ENCODE measurements around the gene ROBO1. TPM values are rescaled to one million over a fixed set of nuclear protein-coding genes. Genes with fewer than 3 reads are reported as not detected.

ROBO1 gene
- total RNA-seq, 1 donor from 2014 or later, result 250 TPM

GRCh38 chr3:79255292-79255691, 512.5 kb downstream of the ROBO1 start:
- Mint-ChIP-seq H3K4me1 (ENCODE audit: unreplicated experiment) (no peaks in the 10 kb centered on the region), H3K27me3 (ENCODE audit: unreplicated experiment) (no peaks in the 10 kb centered on the region), H3K4me3 (ENCODE audit: unreplicated experiment) (no peak overlapping the region), H3K9me3 (ENCODE audit: unreplicated experiment) (no peaks in the 10 kb centered on the region), H3K36me3 (ENCODE audit: low read depth, unreplicated experiment) (no peaks in the 10 kb centered on the region), H3K27ac (ENCODE audit: unreplicated experiment) (no peak overlapping the region)
- DNase-seq (ENCODE audit: low spot score), result no peak
- TF ChIP-seq CTCF (IDR thresholded peaks at IDR 0.05; ENCODE audit: unreplicated experiment), result no peak

- Mint-ChIP-seq H3K4me1 (ENCODE audit: unreplicated experiment) (no peaks in the 10 kb centered on the region), H3K4me3 (ENCODE audit: unreplicated experiment) (no peak overlapping the region), H3K27me3 (ENCODE audit: unreplicated experiment) (no peaks in the 10 kb centered on the region), H3K27ac (ENCODE audit: unreplicated experiment) (no peak overlapping the region), H3K36me3 (ENCODE audit: low read depth, unreplicated experiment) (no peaks in the 10 kb centered on the region), H3K9me3 (ENCODE audit: unreplicated experiment) (no peaks in the 10 kb centered on the region)
- no peak for TF ChIP-seq CTCF (IDR thresholded peaks at IDR 0.05; ENCODE audit: unreplicated experiment)
- no peak for DNase-seq (ENCODE audit: low spot score)
Measured at GRCh38 chr3:79253704-79254103, 514.1 kb downstream of the ROBO1 start.

DNA sequence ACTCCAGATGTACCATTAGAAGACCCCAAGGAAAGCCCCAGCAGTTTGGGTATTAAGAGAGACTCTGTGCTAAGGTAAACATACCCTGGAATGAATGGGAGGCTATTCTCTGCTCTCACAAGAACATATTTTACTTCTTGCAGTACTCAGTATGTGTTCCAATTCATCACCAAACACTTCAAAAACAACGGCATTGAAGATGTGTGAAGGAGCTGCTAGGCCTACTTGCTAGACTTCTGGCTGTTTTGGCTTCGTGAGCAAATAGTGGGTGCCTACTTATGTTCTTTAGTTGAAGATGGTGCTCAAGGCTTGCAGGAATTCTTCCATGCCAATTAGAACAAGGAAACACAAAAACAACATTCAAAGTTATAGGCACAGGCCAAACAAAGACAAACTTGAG, 514.5 kb downstream of the ROBO1 start:
- Mint-ChIP-seq H3K27me3 (ENCODE audit: unreplicated experiment) (no peaks in the 10 kb centered on the region), H3K4me3 (ENCODE audit: unreplicated experiment) (no peak overlapping the region), H3K9me3 (ENCODE audit: unreplicated experiment) (no peaks in the 10 kb centered on the region), H3K27ac (ENCODE audit: unreplicated experiment) (no peak overlapping the region), H3K4me1 (ENCODE audit: unreplicated experiment) (no peaks in the 10 kb centered on the region), H3K36me3 (ENCODE audit: low read depth, unreplicated experiment) (no peaks in the 10 kb centered on the region)
- TF ChIP-seq CTCF (IDR thresholded peaks at IDR 0.05; ENCODE audit: unreplicated experiment), result no peak
- DNase-seq (ENCODE audit: low spot score), result no peak

DNA sequence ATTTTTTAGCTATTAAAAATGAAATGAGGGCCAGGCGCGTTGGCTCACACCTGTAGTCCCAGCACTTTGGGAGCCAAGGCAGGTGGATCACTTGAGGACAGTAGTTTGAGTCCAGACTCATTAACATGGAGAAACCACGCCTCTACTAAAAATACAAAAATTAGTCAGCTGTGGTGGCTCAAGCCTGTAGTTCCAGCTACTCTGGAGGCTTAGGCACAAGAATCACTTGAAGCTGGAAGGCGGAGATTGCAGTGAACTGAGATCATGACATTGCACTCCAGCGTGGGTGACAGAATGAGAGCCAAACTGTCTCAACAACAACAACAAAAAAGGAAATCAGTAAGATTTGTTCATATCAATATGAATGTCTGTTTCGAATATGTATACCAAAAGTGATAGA, 517.1 kb downstream of the ROBO1 start:
- H3K4me1 Mint-ChIP-seq (ENCODE audit: unreplicated experiment), result no peaks in the 10 kb centered on the region
- no peak overlapping the region for H3K4me3 Mint-ChIP-seq (ENCODE audit: unreplicated experiment)
- no peaks in the 10 kb centered on the region for H3K36me3 Mint-ChIP-seq (ENCODE audit: low read depth, unreplicated experiment)
- no peak overlapping the region for H3K27ac Mint-ChIP-seq (ENCODE audit: unreplicated experiment)
- no peaks in the 10 kb centered on the region for H3K27me3 Mint-ChIP-seq (ENCODE audit: unreplicated experiment)
- DNase-seq (ENCODE audit: low spot score), result no peak
- no peak for TF ChIP-seq CTCF (IDR thresholded peaks at IDR 0.05; ENCODE audit: unreplicated experiment)
- H3K9me3 Mint-ChIP-seq (ENCODE audit: unreplicated experiment), result no peaks in the 10 kb centered on the region

DNA sequence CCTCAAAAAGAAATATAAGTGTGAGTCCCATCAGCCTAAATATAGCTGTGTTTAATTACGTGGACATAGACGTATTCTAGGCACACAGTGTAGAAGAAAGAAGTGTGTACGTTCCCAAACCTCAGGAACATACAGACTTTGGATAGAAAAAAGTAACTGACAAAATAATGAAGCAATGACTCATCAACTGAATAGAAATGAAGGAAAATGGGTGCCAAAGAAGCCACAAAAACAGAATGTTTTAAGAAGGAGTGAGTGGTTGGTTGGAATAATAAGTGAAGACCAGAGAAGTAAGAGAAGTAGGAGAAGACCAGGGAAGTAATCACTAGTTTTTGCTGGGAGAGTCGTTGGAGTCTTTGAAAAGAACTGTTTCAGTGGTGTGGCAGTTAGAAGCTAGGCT, 518.1 kb downstream of the ROBO1 start:
- Mint-ChIP-seq H3K27me3 (ENCODE audit: unreplicated experiment) (no peaks in the 10 kb centered on the region), H3K4me3 (ENCODE audit: unreplicated experiment) (no peak overlapping the region), H3K36me3 (ENCODE audit: low read depth, unreplicated experiment) (no peaks in the 10 kb centered on the region), H3K9me3 (ENCODE audit: unreplicated experiment) (no peaks in the 10 kb centered on the region), H3K4me1 (ENCODE audit: unreplicated experiment) (no peaks in the 10 kb centered on the region), H3K27ac (ENCODE audit: unreplicated experiment) (no peak overlapping the region)
- no peak for DNase-seq (ENCODE audit: low spot score)
- TF ChIP-seq CTCF (IDR thresholded peaks at IDR 0.05; ENCODE audit: unreplicated experiment), result no peak

Measured in endothelial cell (in vitro differentiated cells).